Measurements from ENCODE around the gene ZMYND8.
A peak's percentile ranks its signal among the peaks of the same experiment; 100 is the strongest.
"Not testable (repeated sequence)": the region's sequence is repeated elsewhere in the genome, so short reads cannot be mapped to it uniquely, and the experiment has no call there.

ZMYND8 gene

DNA sequence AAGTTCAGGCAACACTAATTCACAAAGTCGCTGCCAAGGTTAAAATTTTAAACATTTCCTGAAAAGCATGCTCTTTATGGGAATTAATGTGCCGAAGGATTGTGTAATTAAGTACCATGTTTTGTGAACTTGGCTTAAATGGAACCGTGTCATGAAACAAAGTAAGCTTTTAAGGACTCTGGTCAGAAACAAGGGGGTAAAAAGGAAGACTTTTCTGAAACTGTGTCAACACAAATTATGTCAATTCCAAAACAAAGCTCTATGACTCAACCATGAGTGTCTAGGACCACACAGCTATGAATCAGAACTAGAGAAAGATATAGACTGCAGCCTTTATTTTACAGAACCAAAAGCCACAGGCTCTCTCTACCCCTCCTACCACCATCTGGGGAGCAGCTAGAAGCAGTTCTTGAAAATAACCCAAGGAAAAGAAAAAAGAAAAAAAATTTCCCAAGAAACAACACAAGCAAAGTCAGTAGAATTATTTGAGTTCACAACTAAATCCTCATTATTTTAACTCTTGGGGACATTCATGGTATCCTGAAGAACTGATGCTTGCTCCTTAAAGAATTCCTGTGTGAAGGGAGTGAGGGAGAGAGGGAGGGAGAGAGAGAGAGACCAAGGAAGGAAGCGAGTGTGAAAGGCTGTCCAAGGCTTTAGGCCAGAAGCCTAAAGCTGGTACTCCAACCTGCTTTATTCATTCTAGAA is 81.9 kb downstream of the ZMYND8 start:
- no peak for TF ChIP-seq ZNF274 (IDR thresholded peaks at IDR 0.05; ENCODE audit: low read depth, low read length)

DNA sequence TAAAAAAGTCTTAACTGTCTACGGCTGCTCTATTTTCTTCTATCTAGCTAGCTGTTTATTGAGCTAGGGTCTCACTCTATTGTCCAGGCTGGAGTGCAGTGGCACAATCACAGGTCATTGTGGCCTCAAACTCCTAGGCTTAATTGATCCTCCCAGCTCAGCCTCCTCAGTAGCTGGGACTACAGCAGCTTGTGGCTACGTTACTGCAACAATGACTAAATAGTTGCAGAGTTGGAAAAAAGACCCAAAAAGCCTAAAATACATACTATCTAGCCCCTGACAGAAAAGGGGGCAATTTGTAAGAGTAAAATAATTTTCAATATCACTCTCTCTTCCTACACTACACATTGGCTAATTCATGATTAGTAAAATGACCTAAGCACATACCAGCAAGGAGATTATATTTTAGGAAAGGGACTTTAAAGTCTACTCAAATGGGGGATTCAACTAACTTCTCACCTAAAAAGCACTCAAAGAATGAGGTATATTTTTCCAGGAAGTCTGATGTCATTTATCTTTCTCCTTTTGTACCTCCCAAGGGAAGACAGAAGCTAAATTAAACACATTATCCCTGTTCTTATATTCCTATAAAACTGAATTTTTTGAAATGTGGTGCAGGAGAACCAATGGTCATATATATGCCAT is 82.8 kb downstream of the ZMYND8 start:
- no peak overlapping the region for H3K4me3 ChIP-seq (ENCODE audit: low read length)
- no peak for TF ChIP-seq ZNF274 (IDR thresholded peaks at IDR 0.05; ENCODE audit: low read depth, low read length)

More for the DNA sequence above, 81.9 kb downstream of the ZMYND8 start:
- no peak overlapping the region for H3K4me3 ChIP-seq (ENCODE audit: low read length)

DNA sequence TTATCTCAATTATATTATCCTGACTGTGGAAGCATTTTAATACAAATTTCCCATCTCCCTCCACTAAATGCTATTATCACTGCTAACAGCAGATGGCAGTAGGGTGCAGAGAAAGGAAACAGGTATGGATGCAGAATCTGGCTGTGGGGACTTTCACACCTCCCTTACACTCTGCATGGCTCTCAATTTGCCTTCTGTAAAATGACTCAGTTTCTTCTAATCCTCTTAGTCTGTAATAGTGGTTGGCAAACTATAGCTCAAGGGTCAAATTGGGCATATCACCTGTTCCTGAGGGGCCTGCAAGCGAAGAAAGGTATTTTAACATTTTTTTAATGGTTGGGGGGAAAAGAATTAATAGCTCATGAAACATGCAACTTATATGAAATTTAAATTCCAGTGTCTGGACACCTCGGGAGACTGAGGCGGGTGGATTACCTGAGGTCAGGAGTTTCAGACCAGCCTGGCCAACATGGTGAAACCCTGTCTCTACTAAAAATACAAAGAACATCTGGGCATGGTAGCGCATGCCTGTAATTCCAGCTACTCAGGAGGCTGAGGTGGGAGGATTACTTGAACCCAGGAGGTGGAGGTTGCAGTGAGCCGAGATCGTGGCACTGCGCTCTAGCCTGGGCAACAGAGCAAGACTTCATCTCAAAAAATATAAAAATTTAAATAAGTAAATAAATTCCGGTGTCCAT is 83.5 kb downstream of the ZMYND8 start:
- no peak overlapping the region for H3K4me3 ChIP-seq (ENCODE audit: low read length)
- TF ChIP-seq ZNF274 (IDR thresholded peaks at IDR 0.05; ENCODE audit: low read depth, low read length), result no peak

DNA sequence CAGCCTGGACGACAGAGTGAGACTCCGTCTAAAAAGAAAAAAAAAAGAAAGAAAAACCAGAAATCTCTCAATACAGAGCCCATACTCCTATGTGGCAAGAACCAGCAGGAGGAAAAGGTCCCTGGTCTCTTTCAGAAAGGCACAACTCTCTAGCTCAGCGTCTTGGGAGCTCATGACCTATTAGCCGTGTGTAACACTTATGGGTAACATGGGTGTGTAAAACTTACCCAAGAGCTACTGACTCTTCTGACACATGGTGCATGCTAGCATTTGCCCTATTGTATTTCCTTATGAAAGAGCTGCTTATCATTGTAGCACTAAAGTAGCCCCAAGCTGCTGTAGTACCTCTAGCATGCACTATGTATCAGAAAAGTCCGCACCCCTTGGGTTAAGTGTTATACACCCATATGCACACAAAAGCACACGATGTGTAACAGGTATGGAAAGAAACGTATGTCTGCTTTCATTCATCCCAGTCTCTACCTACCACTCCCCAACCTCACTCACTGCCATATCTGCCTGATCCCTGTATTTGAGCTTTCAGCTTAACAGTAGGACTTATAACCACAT is 85.4 kb downstream of the ZMYND8 start:
- H3K4me3 ChIP-seq (ENCODE audit: low read length), result no peak overlapping the region
- TF ChIP-seq ZNF274 (IDR thresholded peaks at IDR 0.05; ENCODE audit: low read depth, low read length), result no peak

DNA sequence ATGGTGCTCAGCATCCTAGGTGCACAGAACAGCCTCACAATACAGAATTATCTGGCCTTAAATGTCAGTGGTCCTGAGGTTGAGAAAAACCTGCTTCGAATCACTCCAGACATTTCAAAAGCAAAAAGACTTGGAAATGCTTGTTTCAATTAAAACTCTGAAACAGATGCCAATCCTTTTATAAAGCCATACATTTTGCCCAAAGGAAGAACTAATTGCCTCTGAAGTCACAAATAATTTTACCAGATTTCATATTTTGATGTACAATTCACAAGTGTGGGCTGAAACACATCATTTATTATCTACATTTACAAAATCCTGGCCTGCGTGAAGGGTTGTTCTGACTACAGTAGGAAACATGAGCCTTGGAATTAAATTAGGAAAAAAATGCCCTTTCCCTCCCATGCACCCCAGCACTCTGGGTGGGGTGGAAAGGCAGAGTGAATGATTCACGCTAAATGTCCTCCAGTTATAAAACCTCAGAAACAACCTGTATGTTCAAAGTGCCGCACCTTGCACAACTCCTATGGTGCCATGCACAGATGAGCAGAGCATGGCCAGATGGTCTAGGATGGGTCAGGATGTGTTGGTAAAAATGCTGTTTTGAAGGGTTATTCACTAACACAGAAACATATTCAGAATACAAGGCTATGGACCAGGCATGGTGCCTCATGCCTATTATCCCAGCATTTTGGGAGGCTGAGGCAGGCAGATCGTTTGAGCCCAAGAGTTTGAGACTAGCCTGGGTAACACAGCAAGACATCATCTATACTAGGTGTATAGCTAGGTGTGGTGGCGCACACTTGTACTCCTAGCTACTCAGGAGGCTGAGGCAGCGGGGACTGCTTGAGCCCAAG is 87.0 kb downstream of the ZMYND8 start:
- no peak overlapping the region for H3K4me3 ChIP-seq (ENCODE audit: low read length)
- TF ChIP-seq ZNF274 (IDR thresholded peaks at IDR 0.05; ENCODE audit: low read depth, low read length), result no peak

DNA sequence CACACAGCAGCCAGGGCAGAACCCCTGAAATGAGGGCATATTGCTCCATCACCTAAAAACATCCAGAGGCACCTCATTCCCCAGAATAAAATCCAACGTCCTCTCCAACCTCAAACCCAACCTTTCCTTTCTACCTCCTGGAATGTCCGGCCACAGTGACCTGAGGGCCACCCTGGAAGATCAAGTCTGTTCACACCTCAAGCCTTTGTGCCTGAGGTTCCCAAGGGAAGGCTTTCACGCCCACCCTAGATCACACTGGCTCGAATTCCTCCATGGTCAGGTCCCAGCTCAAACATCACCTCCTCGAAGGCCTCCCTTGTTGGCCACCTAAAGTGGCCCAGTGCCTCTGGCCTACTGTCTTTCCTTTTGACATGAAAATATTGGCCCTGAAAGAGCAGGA is 88.9 kb downstream of the ZMYND8 start:
- TF ChIP-seq ZNF274 (IDR thresholded peaks at IDR 0.05; ENCODE audit: low read depth, low read length), result no peak
- H3K4me3 ChIP-seq (ENCODE audit: low read length), result no peak overlapping the region

DNA sequence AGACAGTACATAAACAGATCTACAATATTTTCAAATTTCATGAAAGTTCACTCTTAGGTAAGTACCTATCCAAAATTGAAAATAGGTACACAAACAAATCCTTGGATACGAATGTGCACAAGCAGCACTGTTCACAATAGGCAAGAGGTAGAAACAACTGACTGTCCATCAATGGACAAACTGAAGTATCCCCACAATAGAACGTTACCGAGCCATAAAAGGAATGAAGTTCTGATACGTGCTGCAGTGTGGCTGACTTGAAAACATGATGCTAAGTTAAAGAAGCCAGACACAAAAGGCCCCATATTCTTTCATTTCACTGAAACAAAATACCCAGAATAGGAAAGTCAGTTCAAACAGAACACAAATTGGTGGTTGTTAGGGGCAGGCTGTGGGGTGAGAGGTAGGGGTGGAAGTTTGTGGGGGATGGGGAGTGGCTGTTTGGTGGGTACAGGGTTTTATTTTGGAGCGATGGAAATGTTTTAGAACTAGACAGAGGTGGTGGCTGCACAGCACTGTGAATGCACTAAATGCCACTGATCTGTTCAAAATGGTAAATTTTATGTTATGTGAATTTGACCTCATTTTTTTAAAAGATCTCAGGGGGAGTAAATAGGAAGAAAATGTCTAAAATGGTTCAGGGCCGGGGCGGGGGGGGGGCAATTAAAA is 89.5 kb downstream of the ZMYND8 start:
- H3K4me3 ChIP-seq (ENCODE audit: low read length), result no peak overlapping the region
- no peak for TF ChIP-seq ZNF274 (IDR thresholded peaks at IDR 0.05; ENCODE audit: low read depth, low read length)

DNA sequence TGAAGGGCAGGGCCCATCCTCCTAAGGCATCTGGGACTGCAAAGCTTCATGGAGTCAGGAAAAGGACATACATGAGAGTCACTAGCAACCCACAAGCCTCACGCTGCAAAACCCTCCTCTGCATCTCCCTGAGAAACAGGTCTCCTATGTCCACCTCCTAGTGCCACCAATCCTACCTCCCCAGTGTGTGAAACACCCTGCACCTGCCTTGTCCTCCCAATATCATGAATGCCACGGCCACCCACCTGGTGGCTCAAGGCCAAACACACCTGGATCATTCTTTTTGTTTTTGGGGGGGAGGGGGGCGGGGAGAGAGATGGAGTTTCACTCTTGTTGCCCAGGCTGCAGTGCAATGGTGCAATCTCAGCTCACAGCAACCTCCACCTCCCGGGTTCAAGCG is 90.5 kb downstream of the ZMYND8 start:
- TF ChIP-seq ZNF274 (IDR thresholded peaks at IDR 0.05; ENCODE audit: low read depth, low read length), result no peak
- H3K4me3 ChIP-seq (ENCODE audit: low read length), result no peak overlapping the region

DNA sequence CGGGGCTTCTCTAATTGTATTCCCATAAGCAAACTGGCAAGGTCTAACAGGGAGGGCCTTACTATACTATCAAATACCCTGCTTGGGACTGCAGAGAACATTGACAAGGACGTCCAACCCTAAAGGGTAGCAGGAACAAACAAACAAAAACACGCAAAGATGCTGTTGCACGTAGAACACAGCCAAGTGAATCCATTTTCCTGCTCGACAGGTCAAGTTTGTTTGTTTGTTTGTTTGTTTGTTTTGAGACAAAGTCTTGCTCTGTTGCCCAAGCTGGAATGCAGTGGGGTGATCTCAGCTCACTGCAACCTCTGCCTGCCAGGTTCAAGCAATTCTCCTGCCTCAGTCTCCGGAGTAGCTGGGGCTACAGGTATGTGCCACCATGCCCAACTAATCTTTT is 91.3 kb downstream of the ZMYND8 start:
- no peak for TF ChIP-seq ZNF274 (IDR thresholded peaks at IDR 0.05; ENCODE audit: low read depth, low read length)
- no peak overlapping the region for H3K4me3 ChIP-seq (ENCODE audit: low read length)

DNA sequence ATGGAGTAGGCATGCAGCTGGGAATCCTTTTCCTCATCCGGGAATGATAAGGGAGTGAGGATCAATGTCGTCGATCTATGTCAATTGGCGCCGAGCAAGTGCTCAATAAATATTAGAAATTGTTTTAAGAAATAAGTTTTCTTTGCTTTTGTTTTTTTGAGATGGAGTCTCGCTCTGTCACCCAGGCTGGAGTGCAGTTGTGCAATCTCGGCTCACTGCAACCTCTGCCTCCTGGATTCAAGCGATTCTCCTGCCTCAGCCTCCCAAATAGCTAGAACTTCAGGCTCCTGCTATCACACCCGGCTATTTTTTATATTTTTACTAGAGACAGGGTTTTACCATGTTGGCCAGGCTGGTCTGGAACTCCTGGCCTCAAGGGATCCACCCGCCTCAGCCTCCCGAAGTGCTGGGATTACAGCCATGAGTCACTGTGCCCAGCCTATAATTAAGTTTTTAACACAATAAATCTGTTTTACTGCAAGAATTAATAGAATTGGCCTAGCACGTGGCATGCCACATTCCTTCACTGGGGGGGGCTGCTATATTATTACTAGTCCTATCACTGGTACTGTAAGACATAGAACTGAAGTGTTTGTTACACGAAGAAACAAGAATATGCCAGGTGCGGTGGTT is 92.2 kb downstream of the ZMYND8 start:
- H3K4me3 ChIP-seq (ENCODE audit: low read length), result not testable (repeated sequence)

DNA sequence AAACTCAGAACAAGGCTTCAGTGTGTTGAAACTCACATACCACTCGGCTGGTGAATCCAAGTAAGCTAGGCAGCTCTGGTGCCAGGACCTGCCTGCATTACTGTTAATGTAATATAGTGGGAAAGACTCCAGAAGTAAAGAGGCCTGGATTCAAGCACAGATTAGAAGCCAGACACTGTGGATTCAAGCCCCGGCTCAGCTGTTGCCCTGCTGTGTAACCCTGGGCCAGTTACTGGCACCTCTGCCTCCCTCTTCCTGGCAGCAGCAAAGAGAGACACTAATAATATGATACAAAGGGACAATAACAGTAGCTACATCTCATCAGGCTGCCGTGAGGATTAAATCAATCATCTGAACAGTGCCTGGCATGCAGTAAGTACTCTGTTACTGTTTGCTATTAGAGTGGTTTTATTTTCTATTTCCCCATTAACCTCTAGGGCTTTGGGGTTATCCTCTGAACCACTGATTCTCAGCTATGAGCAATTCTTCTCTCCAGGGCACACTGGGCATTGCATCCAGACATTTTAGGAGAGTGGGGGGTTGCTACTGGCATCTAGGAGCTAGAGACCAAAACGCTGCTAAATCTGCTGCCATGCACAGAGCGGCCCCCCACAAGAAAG is 92.9 kb downstream of the ZMYND8 start:
- peak overlapping the region; percentile 16; the same call in 1 of the 2 replicates for H3K4me3 ChIP-seq (ENCODE audit: low read length)
- no peak for TF ChIP-seq ZNF274 (IDR thresholded peaks at IDR 0.05; ENCODE audit: low read depth, low read length)

DNA sequence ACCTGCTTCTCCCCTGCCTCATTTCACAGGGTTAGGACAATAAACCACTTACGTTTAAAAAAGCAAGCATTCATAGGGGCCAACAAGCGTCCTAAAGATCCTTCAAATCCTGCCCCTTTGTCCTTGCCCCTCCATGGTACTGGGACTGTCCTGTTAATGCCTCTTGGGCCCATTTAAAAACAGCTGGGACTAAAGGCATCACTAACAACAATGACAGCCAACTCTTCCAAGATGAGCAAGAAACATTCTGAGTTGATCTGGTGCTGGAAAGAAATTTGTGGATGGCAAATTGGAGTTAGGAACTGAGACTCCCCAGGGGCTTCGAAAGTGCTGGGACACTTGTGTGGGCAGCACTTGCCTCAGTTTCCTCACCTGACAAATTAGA is 93.4 kb downstream of the ZMYND8 start:
- TF ChIP-seq ZNF274 (IDR thresholded peaks at IDR 0.05; ENCODE audit: low read depth, low read length), result no peak
- H3K4me3 ChIP-seq (ENCODE audit: low read length), result peak overlapping the region; percentile 16; the same call in 1 of the 2 replicates

Measured in GM08714 (cell line).